ENCODE data around the gene MAG. TPM values are rescaled to one million over a fixed set of nuclear protein-coding genes. Genes with fewer than 3 reads are reported as not detected.

The MAG gene
- total RNA-seq, 1 experiment from 2014 or later, result not detected

DNA sequence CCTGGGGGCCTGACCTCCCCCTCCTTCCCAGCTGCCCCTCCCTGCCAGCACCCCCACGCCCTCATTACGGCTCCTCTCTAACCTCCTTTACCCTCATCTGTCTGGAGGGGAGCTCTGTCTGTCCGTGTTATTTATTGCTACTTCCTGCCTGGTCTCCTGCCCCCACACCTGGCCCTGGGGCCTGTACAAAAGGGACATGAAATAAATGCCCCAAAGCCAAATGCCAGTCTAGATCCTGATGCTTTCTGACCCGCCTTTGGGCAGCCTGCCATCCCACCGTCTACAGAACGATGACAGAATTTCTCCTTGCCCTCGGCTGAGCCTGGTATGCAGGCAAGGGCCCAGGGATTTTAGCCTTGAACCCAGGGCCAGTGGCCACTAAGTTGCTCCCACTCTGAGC is 21.6 kb downstream of the MAG start:
- DNase-seq (ENCODE audit: unreplicated experiment), result peak; percentile 33
- CTCF ChIA-PET, result interaction anchor here (0.6 to 0.9 kb wide), 2 partner anchors 18 to 236 kb away, joined by 3 to 4 read pairs; no protein-coding TSS in a partner anchor
- no peak for TF ChIP-seq CTCF (IDR thresholded peaks at IDR 0.05; ENCODE audit: unreplicated experiment)
- POLR2A ChIA-PET, result interaction anchor here (0.6 kb wide), 1 partner anchor 794 kb away, joined by 3 read pairs; no protein-coding TSS in a partner anchor
- H3K4me1 Mint-ChIP-seq (ENCODE audit: insufficient read depth, unreplicated experiment), result peaks cover 12% of the 10 kb centered on the region
- intact Hi-C loops (cut with micrococcal nuclease), result no loop called here
- BruUV-seq (replicated peaks), result no TSS peak
- H3K27me3 Mint-ChIP-seq (ENCODE audit: insufficient read depth, unreplicated experiment), result no peaks in the 10 kb centered on the region
- no peak overlapping the region for H3K4me3 Mint-ChIP-seq (ENCODE audit: unreplicated experiment)
- no peak overlapping the region for H3K27ac Mint-ChIP-seq (ENCODE audit: low read depth, unreplicated experiment)
- no peaks in the 10 kb centered on the region for H3K9me3 Mint-ChIP-seq (ENCODE audit: unreplicated experiment)
- H3K36me3 Mint-ChIP-seq (ENCODE audit: insufficient read depth, unreplicated experiment), result no peaks in the 10 kb centered on the region

DNA sequence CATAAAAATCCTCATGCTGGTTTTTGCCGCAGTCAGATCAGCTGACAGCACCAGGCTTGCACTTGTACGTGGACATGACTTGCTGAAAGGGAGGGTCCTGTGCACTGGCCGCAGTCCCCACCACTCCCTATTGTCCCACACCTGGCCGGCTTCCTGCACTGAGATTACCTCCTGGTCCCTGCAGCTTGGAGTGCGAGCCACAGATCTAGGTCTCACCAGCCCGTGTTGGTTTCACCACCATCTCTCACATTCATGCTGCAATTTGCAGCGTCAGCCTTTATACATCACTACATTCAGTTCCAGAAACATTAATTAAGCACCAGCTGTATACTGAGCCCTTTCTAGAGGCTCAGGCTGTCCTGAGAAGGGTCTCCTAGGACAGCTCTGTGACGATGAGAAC is 22.1 kb downstream of the MAG start:
- DNase-seq (ENCODE audit: unreplicated experiment), result no peak
- no peaks in the 10 kb centered on the region for H3K36me3 Mint-ChIP-seq (ENCODE audit: insufficient read depth, unreplicated experiment)
- no TSS peak for BruUV-seq (replicated peaks)
- H3K9me3 Mint-ChIP-seq (ENCODE audit: unreplicated experiment), result no peaks in the 10 kb centered on the region
- ChIA-PET CTCF (interaction anchor here (0.6 kb wide), 1 partner anchor 17 kb away, joined by 3 read pairs; no protein-coding TSS in a partner anchor), POLR2A (interaction anchor here (0.6 kb wide), 1 partner anchor 794 kb away, joined by 3 read pairs; no protein-coding TSS in a partner anchor)
- no peak overlapping the region for H3K27ac Mint-ChIP-seq (ENCODE audit: low read depth, unreplicated experiment)
- no peaks in the 10 kb centered on the region for H3K27me3 Mint-ChIP-seq (ENCODE audit: insufficient read depth, unreplicated experiment)
- H3K4me3 Mint-ChIP-seq (ENCODE audit: unreplicated experiment), result no peak overlapping the region
- no peak for TF ChIP-seq CTCF (IDR thresholded peaks at IDR 0.05; ENCODE audit: unreplicated experiment)
- peaks cover 16% of the 10 kb centered on the region for H3K4me1 Mint-ChIP-seq (ENCODE audit: insufficient read depth, unreplicated experiment)
- intact Hi-C loops (cut with micrococcal nuclease), result no loop called here

DNA sequence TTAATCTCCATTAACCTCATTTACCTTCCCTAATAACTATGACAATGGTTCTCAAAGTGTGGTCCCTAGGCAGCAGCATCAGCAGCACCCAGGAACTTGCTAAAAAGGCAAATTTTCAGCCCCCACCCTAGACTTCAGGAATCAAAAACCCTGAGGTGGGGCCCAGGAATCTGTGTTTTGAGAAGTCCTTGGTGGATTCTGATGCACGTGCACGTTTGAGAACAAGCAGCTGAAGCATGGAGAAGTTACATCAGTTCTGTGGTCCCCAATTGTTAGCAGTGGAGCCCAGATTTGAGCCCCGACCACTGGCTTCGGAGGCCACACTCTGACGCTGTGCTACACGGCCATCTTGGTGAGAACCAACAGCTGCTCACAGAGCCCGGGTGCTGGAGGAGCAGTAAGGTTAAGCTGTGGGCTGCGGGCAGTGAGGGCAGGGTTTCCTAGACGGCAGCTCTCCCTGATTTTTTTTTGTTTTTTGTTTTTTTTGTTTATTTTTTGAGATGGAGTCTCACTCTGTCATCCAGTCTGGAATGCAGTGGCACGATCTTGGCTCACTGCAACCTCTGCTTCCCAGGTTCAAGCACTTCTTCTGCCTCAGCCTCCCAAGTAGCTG is 23.0 kb downstream of the MAG start:
- ChIA-PET POLR2A (no interaction called here), CTCF (interaction anchor here (1.1 to 1.8 kb wide), 2 partner anchors 8 to 154 kb away, joined by 3 to 4 read pairs; no protein-coding TSS in a partner anchor)
- no peak overlapping the region for H3K4me3 Mint-ChIP-seq (ENCODE audit: unreplicated experiment)
- TF ChIP-seq CTCF (IDR thresholded peaks at IDR 0.05; ENCODE audit: unreplicated experiment), result no peak
- peaks cover 21% of the 10 kb centered on the region for H3K4me1 Mint-ChIP-seq (ENCODE audit: insufficient read depth, unreplicated experiment)
- DNase-seq (ENCODE audit: unreplicated experiment), result no peak
- H3K27me3 Mint-ChIP-seq (ENCODE audit: insufficient read depth, unreplicated experiment), result no peaks in the 10 kb centered on the region
- no TSS peak for BruUV-seq (replicated peaks)
- no peak overlapping the region for H3K27ac Mint-ChIP-seq (ENCODE audit: low read depth, unreplicated experiment)
- intact Hi-C loops (cut with micrococcal nuclease), result no loop called here
- no peaks in the 10 kb centered on the region for H3K36me3 Mint-ChIP-seq (ENCODE audit: insufficient read depth, unreplicated experiment)
- no peaks in the 10 kb centered on the region for H3K9me3 Mint-ChIP-seq (ENCODE audit: unreplicated experiment)

- no peak for DNase-seq (ENCODE audit: unreplicated experiment)
- Mint-ChIP-seq H3K27ac (ENCODE audit: low read depth, unreplicated experiment) (no peak overlapping the region), H3K27me3 (ENCODE audit: insufficient read depth, unreplicated experiment) (no peaks in the 10 kb centered on the region), H3K4me1 (ENCODE audit: insufficient read depth, unreplicated experiment) (peaks cover 21% of the 10 kb centered on the region), H3K4me3 (ENCODE audit: unreplicated experiment) (no peak overlapping the region), H3K9me3 (ENCODE audit: unreplicated experiment) (no peaks in the 10 kb centered on the region), H3K36me3 (ENCODE audit: insufficient read depth, unreplicated experiment) (no peaks in the 10 kb centered on the region)
- intact Hi-C loops (cut with micrococcal nuclease), result no loop called here
- ChIA-PET POLR2A (no interaction called here), CTCF (interaction anchor here (0.6 to 1.8 kb wide), 4 partner anchors 9 to 181 kb away, joined by 3 to 4 read pairs (median 3); no protein-coding TSS in a partner anchor)
- TF ChIP-seq CTCF (IDR thresholded peaks at IDR 0.05; ENCODE audit: unreplicated experiment), result no peak
- no TSS peak for BruUV-seq (replicated peaks)
Observed at GRCh38 chr19:35315883-35316282, 23.9 kb downstream of the MAG start.

All from MCF 10A (cell line).